Gastroesophageal sphincter (tissue), 4 donors: ENCODE measurements around the gene SLAMF9. TPM values are rescaled to one million over a fixed set of nuclear protein-coding genes. Genes with fewer than 3 reads are reported as not detected.

Source experiments
- ATAC-seq: fragments of 150-250 bp; one replicate; pipeline ENCODE4 v1.9.1; 2016; ENCODE audit warnings: mild to moderate bottlenecking, moderate library complexity
- H3K27ac ChIP-seq, 4 donors: fragments of 200-600 bp; sonication (generic) in 3 of 4; 1 replicate in 3 of 4; 2 replicates in 1 of 4; pipeline ENCODE4 v1.5.1; 2016 to 2019
- H3K27me3 ChIP-seq: fragments of 200-600 bp; sonication (generic); one replicate; pipeline ENCODE4 v1.5.1; 2019
- H3K36me3 ChIP-seq, 2 donors: fragments of 200-600 bp; sonication (generic); one replicate each; pipeline ENCODE4 v1.5.1; 2019; ENCODE audit warnings: control low read depth in 1 of 2
- H3K4me1 ChIP-seq, 3 donors: fragments of 200-600 bp; sonication (generic); 1 replicate in 2 of 3; 2 replicates in 1 of 3; pipeline ENCODE4 v1.5.1; 2016 to 2019; ENCODE audit warnings: control low read depth in 2 of 3
- H3K4me3 ChIP-seq, 2 donors: fragments of 200-600 bp; sonication (generic); one replicate each; pipeline ENCODE4 v1.5.1; 2019; ENCODE audit warnings: mild to moderate bottlenecking in 1 of 2, moderate library complexity in 1 of 2
- H3K9me3 ChIP-seq, 3 donors: fragments of 200-600 bp; sonication (generic); one replicate each; pipeline ENCODE4 v1.5.1; 2017 to 2019; ENCODE audit warnings: control low read depth in 2 of 3
- CTCF ChIP-seq, 4 experiments: fragments of 200-600 bp in 2 of 4; fragments of 450-650 bp in 2 of 4; sonication (generic) in 1 of 4; IDR thresholded peaks; one replicate each; pipeline ENCODE4 v1.5.1; 2017 to 2019; ENCODE audit warnings: antibody characterized with exemption in 4 of 4, mild to moderate bottlenecking in 2 of 4, moderate library complexity in 2 of 4
- EP300 ChIP-seq: sonication (generic); formaldehyde crosslinking; IDR thresholded peaks from one replicate; pipeline ENCODE4 v1.6.1; 2017; ENCODE audit warnings: antibody characterized with exemption, mild to moderate bottlenecking
- POLR2A ChIP-seq, 2 donors: fragments of 450-650 bp; IDR thresholded peaks; one replicate each; pipeline ENCODE4 v1.6.1; 2017; ENCODE audit warnings: antibody characterized with exemption in 2 of 2, mild to moderate bottlenecking in 2 of 2, moderate library complexity in 1 of 2
- POLR2AphosphoS5 ChIP-seq: sonication (generic); formaldehyde crosslinking; IDR thresholded peaks from one replicate; pipeline ENCODE4 v1.6.1; 2017; ENCODE audit warnings: antibody characterized with exemption
- WGBS, 2 donors: methylation state at CpG; one replicate each; pipeline ENCODE4 v1.1.5; 2018; ENCODE audit warnings: low coverage in 1 of 2; 5-methylcytosine and 5-hydroxymethylcytosine counted together
- total RNA-seq, 4 donors: library from RNA; depleted of rRNA; stranded (reverse); fragments of >200 nt; gene quantifications; one replicate each; pipeline ENCODE4 v1.1.0, GENCODE V29; 2016

SLAMF9 gene
- total RNA-seq, 4 donors from 2014 or later = not detected

- no peak for ATAC-seq
- WGBS, 2 donors = 36 to 38% methylated on average over 3 of the region's 3 CpGs
- no peaks in the 10 kb centered on the region for H3K36me3 ChIP-seq
- peaks cover 0 to 12% (median 0%) of the 10 kb centered on the region in 3 donors for H3K4me1 ChIP-seq
- TF ChIP-seq POLR2AphosphoS5 (peak; percentile 50), EP300 (no peak)
- no peak overlapping the region for H3K27ac ChIP-seq
- H3K4me3 ChIP-seq = no peak overlapping the region
- H3K9me3 ChIP-seq = no peaks in the 10 kb centered on the region
- no peaks in the 10 kb centered on the region for H3K27me3 ChIP-seq
These were observed 25.2 kb upstream of the SLAMF9 start for GRCh38 chr1:159979257-159979656.

GRCh38 chr1:159978107-159978398 is 24.0 kb upstream of the SLAMF9 start:
- Histone ChIP-seq H3K9me3 (no peaks in the 10 kb centered on the region), H3K27ac (no peak overlapping the region), H3K4me3 (no peak overlapping the region), H3K4me1 (peaks cover 0 to 12% (median 0%) of the 10 kb centered on the region in 3 donors), H3K36me3 (no peaks in the 10 kb centered on the region), H3K27me3 (peaks cover 9% of the 10 kb centered on the region)
- 74 to 100% methylated on average over 2 of the region's 2 CpGs for WGBS, 2 donors
- no peak for ATAC-seq
- TF ChIP-seq EP300 = no peak
- no peak for TF ChIP-seq POLR2A (IDR thresholded peaks at IDR 0.05)
- TF ChIP-seq POLR2AphosphoS5 = no peak
- no peak for TF ChIP-seq CTCF (IDR thresholded peaks at IDR 0.05)

GRCh38 chr1:159977364-159978106 is 23.5 kb upstream of the SLAMF9 start:
- no peak for TF ChIP-seq EP300
- TF ChIP-seq POLR2AphosphoS5 = no peak
- no peak for TF ChIP-seq CTCF (IDR thresholded peaks at IDR 0.05)
- TF ChIP-seq POLR2A (IDR thresholded peaks at IDR 0.05) = no peak
- Histone ChIP-seq H3K9me3 (no peaks in the 10 kb centered on the region), H3K27ac (no peak overlapping the region), H3K36me3 (no peaks in the 10 kb centered on the region), H3K27me3 (peaks cover 14% of the 10 kb centered on the region), H3K4me3 (no peak overlapping the region), H3K4me1 (peaks cover 0 to 12% (median 0%) of the 10 kb centered on the region in 3 donors)
- WGBS, 2 donors = 78 to 100% methylated on average over 1 to 4 of the region's 6 CpGs
- no peak for ATAC-seq

- 95% methylated on average over 6 of the region's 7 CpGs; no CpG with 5 or more reads in 1 of the 2 donors for WGBS, 2 donors
- ATAC-seq = no peak
- H3K36me3 ChIP-seq = no peaks in the 10 kb centered on the region
- H3K4me1 ChIP-seq = peaks cover 0 to 6% (median 0%) of the 10 kb centered on the region in 3 donors
- H3K4me3 ChIP-seq = no peak overlapping the region
- peaks cover 14% of the 10 kb centered on the region for H3K27me3 ChIP-seq
- H3K27ac ChIP-seq = no peak overlapping the region
- no peak for TF ChIP-seq CTCF (IDR thresholded peaks at IDR 0.05)
- no peak for TF ChIP-seq EP300
- no peak for TF ChIP-seq POLR2AphosphoS5
- no peak for TF ChIP-seq POLR2A (IDR thresholded peaks at IDR 0.05)
- no peaks in the 10 kb centered on the region for H3K9me3 ChIP-seq
These were observed 20.4 kb upstream of the SLAMF9 start for GRCh38 chr1:159974350-159974965.

GRCh38 chr1:159973350-159973940 is 19.4 kb upstream of the SLAMF9 start:
- no peak overlapping the region for H3K27ac ChIP-seq
- no peaks in the 10 kb centered on the region for H3K36me3 ChIP-seq
- H3K27me3 ChIP-seq = peaks cover 18% of the 10 kb centered on the region
- 60% methylated on average over 1 of the region's 6 CpGs; no CpG with 5 or more reads in 1 of the 2 donors for whole genome bisulfite sequencing, 2 donors
- TF ChIP-seq EP300 (no peak), CTCF (IDR thresholded peaks at IDR 0.05) (no peak)
- H3K4me3 ChIP-seq = no peak overlapping the region
- no peaks in the 10 kb centered on the region for H3K9me3 ChIP-seq
- H3K4me1 ChIP-seq = no peaks in the 10 kb centered on the region
- ATAC-seq = no peak
